IMR-90 (cell line): ENCODE results near the gene ETV6. TPM values are rescaled to one million over a fixed set of nuclear protein-coding genes. Genes with fewer than 3 reads are reported as not detected.

Experiments used
- ATAC-seq: fragments of 200-7000 bp; cut with Tn5 transposase; 2 replicates; pipeline ENCODE4 v1.9.1; 2020; ENCODE audit warnings: low read depth, mild to moderate bottlenecking, moderate library complexity
- BruUV-seq: library from RNA; stranded (reverse); fragments of 400-500 nt; replicated peaks from 2 replicates; lab custom pipeline; 2021; lab: Mats Ljungman, UMichigan
- CTCF ChIA-PET: fragments of 300-600 bp; formaldehyde crosslinking; extraction: SDS; loops from one replicate; lab custom pipeline; 2021; ENCODE audit warnings: antibody characterized with exemption; lab: Yijun Ruan, JAX
- POLR2A ChIA-PET: fragments of 300-600 bp; sonication (Branson Sonifier 250); formaldehyde crosslinking; loops from one replicate; lab custom pipeline; 2022; ENCODE audit warnings: antibody characterized with exemption; ENCODE audit not compliant: unreplicated experiment; lab: Charles Lee
- DNase-seq: peaks from one replicate; pipeline ENCODE4 v3.0.0; 2013
- H2AFZ ChIP-seq: replicated peaks from 2 replicates; pipeline ENCODE3; 2013; ENCODE audit warnings: low read length, mild to moderate bottlenecking; ENCODE audit not compliant: poor library complexity
- H2AK5ac ChIP-seq: 2 replicates; pipeline ENCODE4 v1.6.1; 2013; ENCODE audit warnings: low read depth, low read length, inconsistent platforms
- H2AK9ac ChIP-seq: replicated peaks from 2 replicates; pipeline ENCODE3; 2013; ENCODE audit warnings: mild to moderate bottlenecking, low read depth, low read length, moderate library complexity; ENCODE audit not compliant: poor library complexity
- H2BK120ac ChIP-seq: 2 replicates; pipeline ENCODE4 v1.6.1; 2013; ENCODE audit warnings: low read depth, low read length, inconsistent platforms
- H2BK15ac ChIP-seq: 3 replicates; pipeline ENCODE4 v1.6.1; 2013; ENCODE audit warnings: low read depth, low read length, inconsistent platforms
- H2BK20ac ChIP-seq: 2 replicates; pipeline ENCODE4 v1.6.1; 2013; ENCODE audit warnings: low read depth, mild to moderate bottlenecking, inconsistent platforms, low read length, moderate library complexity
- H2BK5ac ChIP-seq: 2 replicates; pipeline ENCODE4 v1.6.1; 2013; ENCODE audit warnings: mild to moderate bottlenecking, low read depth, low read length, inconsistent platforms; ENCODE audit not compliant: poor library complexity, severe bottlenecking
- H3K14ac ChIP-seq: replicated peaks from 2 replicates; pipeline ENCODE4 v1.6.1; 2013; ENCODE audit warnings: low read depth, low read length, inconsistent platforms
- H3K18ac ChIP-seq: 2 replicates; pipeline ENCODE4 v1.6.1; 2013; ENCODE audit warnings: low read depth, low read length, control low read depth
- H3K23ac ChIP-seq: 2 replicates; pipeline ENCODE4 v1.6.1; 2013; ENCODE audit warnings: low read depth, low read length, inconsistent platforms
- H3K27ac ChIP-seq: 2 replicates; pipeline ENCODE4 v1.5.1; 2013; ENCODE audit warnings: mild to moderate bottlenecking, control low read depth, low read length; ENCODE audit not compliant: insufficient read depth
- H3K27me3 ChIP-seq: 2 replicates; pipeline ENCODE4 v1.6.1; 2013; ENCODE audit warnings: low read length; ENCODE audit not compliant: control insufficient read depth, insufficient read depth
- H3K36me3 ChIP-seq: 2 replicates; pipeline ENCODE4 v1.6.1; 2013; ENCODE audit warnings: low read length, mixed read lengths; ENCODE audit not compliant: control insufficient read depth, insufficient read depth
- H3K4ac ChIP-seq: 2 replicates; pipeline ENCODE4 v1.6.1; 2013; ENCODE audit warnings: low read depth, low read length, inconsistent platforms
- H3K4me1 ChIP-seq: 2 replicates; pipeline ENCODE4 v1.6.1; 2013; ENCODE audit warnings: low read length, mixed read lengths; ENCODE audit not compliant: control insufficient read depth, insufficient read depth
- H3K4me2 ChIP-seq: 2 replicates; pipeline ENCODE4 v1.6.1; 2013; ENCODE audit warnings: low read depth, mild to moderate bottlenecking, control low read depth, low read length, moderate library complexity
- H3K4me3 ChIP-seq: 2 replicates; pipeline ENCODE4 v1.5.1; 2013; ENCODE audit warnings: low read depth, mild to moderate bottlenecking, control low read depth, low read length, moderate library complexity; ENCODE audit not compliant: insufficient read depth
- H3K56ac ChIP-seq: 2 replicates; pipeline ENCODE4 v1.6.1; 2013; ENCODE audit warnings: low read length, inconsistent platforms; ENCODE audit not compliant: insufficient read depth; ENCODE audit errors: extremely low read depth
- H3K79me1 ChIP-seq, 2 experiments: 2 replicates each; pipeline ENCODE4 v1.6.1; 2013; ENCODE audit warnings: low read length in 2 of 2, inconsistent platforms in 1 of 2, low read depth in 1 of 2
- H3K9ac ChIP-seq: 2 replicates; pipeline ENCODE4 v1.6.1; 2013; ENCODE audit warnings: low read depth, low read length, control low read depth
- H3K9me1 ChIP-seq: 2 replicates; pipeline ENCODE4 v1.6.1; 2013; ENCODE audit warnings: low read length, inconsistent platforms; ENCODE audit not compliant: insufficient read depth
- H3K9me3 ChIP-seq: 2 replicates; pipeline ENCODE4 v1.6.1; 2013; ENCODE audit warnings: low read length; ENCODE audit not compliant: control insufficient read depth, insufficient read depth
- H4K20me1 ChIP-seq: 2 replicates; pipeline ENCODE4 v1.6.1; 2013; ENCODE audit warnings: low read length, inconsistent platforms; ENCODE audit not compliant: insufficient read depth
- H4K5ac ChIP-seq: 2 replicates; pipeline ENCODE4 v1.6.1; 2013; ENCODE audit warnings: mild to moderate bottlenecking, low read depth, low read length, control low read depth
- H4K8ac ChIP-seq, 2 experiments: 2 replicates each; pipeline ENCODE4 v1.6.1; 2013; ENCODE audit warnings: low read depth in 2 of 2, low read length in 2 of 2, control low read depth in 1 of 2, inconsistent platforms in 1 of 2
- H4K91ac ChIP-seq: 2 replicates; pipeline ENCODE4 v1.6.1; 2013; ENCODE audit warnings: low read depth, low read length, inconsistent platforms; ENCODE audit not compliant: insufficient read depth
- CEBPB ChIP-seq: IDR thresholded peaks from 2 replicates; pipeline ENCODE4 v1.6.1; 2012; ENCODE audit warnings: low read depth, low read length, improper control_type of control experiment
- RCOR1 ChIP-seq: IDR thresholded peaks from 2 replicates; pipeline ENCODE4 v1.6.1; 2012; ENCODE audit warnings: mild to moderate bottlenecking, low read length, improper control_type of control experiment; ENCODE audit not compliant: insufficient replicate concordance
- WGBS, 2 experiments: methylation state at CpG; one replicate each; pipeline versions ENCODE4 v1.1.5 to v1.1.7; 2013; ENCODE audit warnings: missing lambda C conversion rate in 2 of 2; ENCODE audit not compliant: insufficient read length in 1 of 2; ENCODE audit errors: extremely low coverage in 2 of 2; 5-methylcytosine and 5-hydroxymethylcytosine counted together
- dilution Hi-C: fragments of 300-500 bp; cut with HindIII; formaldehyde crosslinking; loops from one replicate; pipeline ENCODE4 v1.14.3; 2018; ENCODE audit warnings: low sequenced_read_pairs; ENCODE audit not compliant: unreplicated experiment
- in situ Hi-C: fragments of 300-500 bp; cut with MboI; formaldehyde crosslinking; loops from 3 replicates; pipeline ENCODE4 v1.14.3; 2019; ENCODE audit warnings: low sequenced_read_pairs, inconsistent platforms, mixed read lengths
- intact Hi-C: fragments of 100-400 bp; cut with micrococcal nuclease; formaldehyde crosslinking; loops from 2 replicates; pipeline ENCODE4 v1.10.0; 2022
- polyA plus RNA-seq, 3 experiments: library from polyadenylated mRNA; depleted of rRNA; stranded (reverse); fragments of >200 nt; gene quantifications; 2 replicates each; pipeline ENCODE4 v1.2.3, GENCODE V29; 2012; ENCODE audit warnings: low replicate concordance in 1 of 3
- total RNA-seq: library from RNA; depleted of rRNA; stranded (reverse); fragments of >200 nt; gene quantifications from 2 replicates; pipeline ENCODE4 v1.2.3, GENCODE V29; 2012
- TF ChIP-seq, protein P1 (sequence below): conservative IDR thresholded peaks from 2 replicates; pipeline ENCODE4 v1.5.1; 2012; ENCODE audit warnings: mild to moderate bottlenecking, low read depth, low read length, improper control_type of control experiment

The ETV6 gene
- total and polyA plus RNA-seq, 2 of the 4 experiments (the other 2 are of a cell fraction): 8.4 to 9.9 TPM

DNA sequence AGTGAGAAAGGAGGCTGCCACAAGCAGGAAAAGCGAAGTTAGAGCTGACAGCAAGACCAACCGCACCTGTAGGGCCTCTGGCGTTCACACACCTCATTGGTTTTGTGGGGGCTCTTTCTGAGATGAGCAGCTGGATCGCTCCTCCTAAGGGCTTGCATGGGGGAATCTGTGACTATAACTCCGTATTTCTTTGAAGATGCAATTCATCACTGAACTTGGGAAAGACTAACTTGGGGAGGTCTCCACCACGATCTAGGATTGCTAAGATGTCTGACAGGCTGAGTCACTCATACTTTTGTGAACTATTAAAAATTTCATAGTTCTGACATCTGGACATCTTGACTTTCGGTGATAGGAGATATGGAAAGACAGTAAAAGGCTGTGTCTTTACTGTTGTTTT, 173.6 kb downstream of the ETV6 start:
- H3K56ac ChIP-seq: no peak overlapping the region
- H3K4ac ChIP-seq: peak overlapping the region; percentile 87
- peak overlapping the region; percentile 82 for H4K91ac ChIP-seq
- H2AFZ ChIP-seq: peak overlapping the region; percentile 16
- H2BK20ac ChIP-seq: peak overlapping the region; percentile 65; the same call in 1 of the 2 replicates
- no peak overlapping the region for H2AK9ac ChIP-seq
- peak; percentile 84 for DNase-seq
- H2AK5ac ChIP-seq: peak overlapping the region; percentile 37
- no peaks in the 10 kb centered on the region for H3K9me3 ChIP-seq
- TF ChIP-seq CEBPB (peak; percentile 75), RCOR1 (no peak)
- TF ChIP-seq, protein P1, sequence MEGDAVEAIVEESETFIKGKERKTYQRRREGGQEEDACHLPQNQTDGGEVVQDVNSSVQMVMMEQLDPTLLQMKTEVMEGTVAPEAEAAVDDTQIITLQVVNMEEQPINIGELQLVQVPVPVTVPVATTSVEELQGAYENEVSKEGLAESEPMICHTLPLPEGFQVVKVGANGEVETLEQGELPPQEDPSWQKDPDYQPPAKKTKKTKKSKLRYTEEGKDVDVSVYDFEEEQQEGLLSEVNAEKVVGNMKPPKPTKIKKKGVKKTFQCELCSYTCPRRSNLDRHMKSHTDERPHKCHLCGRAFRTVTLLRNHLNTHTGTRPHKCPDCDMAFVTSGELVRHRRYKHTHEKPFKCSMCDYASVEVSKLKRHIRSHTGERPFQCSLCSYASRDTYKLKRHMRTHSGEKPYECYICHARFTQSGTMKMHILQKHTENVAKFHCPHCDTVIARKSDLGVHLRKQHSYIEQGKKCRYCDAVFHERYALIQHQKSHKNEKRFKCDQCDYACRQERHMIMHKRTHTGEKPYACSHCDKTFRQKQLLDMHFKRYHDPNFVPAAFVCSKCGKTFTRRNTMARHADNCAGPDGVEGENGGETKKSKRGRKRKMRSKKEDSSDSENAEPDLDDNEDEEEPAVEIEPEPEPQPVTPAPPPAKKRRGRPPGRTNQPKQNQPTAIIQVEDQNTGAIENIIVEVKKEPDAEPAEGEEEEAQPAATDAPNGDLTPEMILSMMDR: no peak
- no peaks in the 10 kb centered on the region for H4K20me1 ChIP-seq
- peaks cover 22% of the 10 kb centered on the region for H3K9me1 ChIP-seq
- no peak overlapping the region for H3K4me3 ChIP-seq
- BruUV-seq: no TSS peak
- H3K4me2 ChIP-seq: peak overlapping the region; percentile 54
- H4K5ac ChIP-seq: peak overlapping the region; percentile 71; the same call in 1 of the 2 replicates
- H3K18ac ChIP-seq: peak overlapping the region; percentile 68
- peak; percentile 63 for ATAC-seq
- H2BK15ac ChIP-seq: no peak overlapping the region
- no peaks in the 10 kb centered on the region for H3K27me3 ChIP-seq
- H3K36me3 ChIP-seq: 0 out of 2 replicates have a peak, but pooled peaks cover 1% of the 10 kb centered on the region
- H2BK120ac ChIP-seq: peak overlapping the region; percentile 76
- ChIA-PET CTCF (no interaction called here), POLR2A (no interaction called here)
- peaks cover 16 to 64% of the 10 kb centered on the region in 2 experiments for H3K79me1 ChIP-seq
- H3K14ac ChIP-seq: peak overlapping the region; percentile 58
- intact Hi-C loops: no loop called here
- WGBS, 2 experiments: 100% methylated on average over 2 of the region's 7 CpGs; no CpG with 5 or more reads in 1 of the 2 experiments
- dilution Hi-C loops: no loop called here
- H3K4me1 ChIP-seq: peaks cover 27% of the 10 kb centered on the region
- peak overlapping the region; percentile 75; the same call in 1 of the 2 replicates for H3K27ac ChIP-seq
- no peak overlapping the region for H3K9ac ChIP-seq
- in situ Hi-C loops: no loop called here
- H3K23ac ChIP-seq: no peak overlapping the region
- peak overlapping the region; percentile 44 for H2BK5ac ChIP-seq
- H4K8ac ChIP-seq: peak overlapping the region; percentile 17 to 87; a peak in 3 of 4 replicates
